PFSK-1 (cell line): Measurements from ENCODE around the gene PLEKHG4B.

ENCODE experiments used
- FOXP2 ChIP-seq: optimal IDR thresholded peaks from 2 replicates; pipeline ENCODE3; 2011; ENCODE audit warnings: borderline replicate concordance, control low read depth, inconsistent platforms; ENCODE audit not compliant: insufficient read depth; ENCODE audit errors: extremely low read length, extremely low read depth
- POLR2AphosphoS5 ChIP-seq: IDR thresholded peaks from 2 replicates; pipeline ENCODE4 v1.6.1; 2012; ENCODE audit warnings: low read depth, mild to moderate bottlenecking, control low read depth, low read length, moderate library complexity
- REST ChIP-seq, 2 experiments: IDR thresholded peaks; 2 replicates each; pipeline versions ENCODE4 v1.6.1 to v1.8.0; 2011 to 2012; ENCODE audit warnings: low read depth in 2 of 2, low read length in 2 of 2, control low read depth in 1 of 2, inconsistent platforms in 1 of 2, mild to moderate bottlenecking in 1 of 2, moderate library complexity in 1 of 2; ENCODE audit not compliant: insufficient read depth in 1 of 2
- SIN3A ChIP-seq: IDR thresholded peaks from 2 replicates; pipeline ENCODE4 v1.6.1; 2012; ENCODE audit warnings: mild to moderate bottlenecking, low read length, moderate library complexity, borderline replicate concordance; ENCODE audit not compliant: insufficient read depth
- TAF1 ChIP-seq: IDR thresholded peaks from 2 replicates; pipeline ENCODE4 v1.6.1; 2012; ENCODE audit warnings: low read length, control low read depth, borderline replicate concordance; ENCODE audit not compliant: insufficient read depth

PLEKHG4B gene

GRCh38 chr5:201672-202071, 109.7 kb downstream of the PLEKHG4B start:
- no peak for TF ChIP-seq SIN3A
- no peak for TF ChIP-seq TAF1
- TF ChIP-seq REST (IDR thresholded peaks at IDR 0.05; ENCODE audit: insufficient read depth in 1 of 2, low read depth in 2 of 2, low read length in 2 of 2) = no peak
- TF ChIP-seq FOXP2 = no peak
- TF ChIP-seq POLR2AphosphoS5 = no peak

GRCh38 chr5:203246-203930, 111.4 kb downstream of the PLEKHG4B start:
- TF ChIP-seq TAF1 (no peak), SIN3A (no peak), POLR2AphosphoS5 (no peak)

GRCh38 chr5:204001-204400, 112.0 kb downstream of the PLEKHG4B start:
- TF ChIP-seq POLR2AphosphoS5 (no peak), SIN3A (no peak), TAF1 (no peak), FOXP2 (no peak), REST (IDR thresholded peaks at IDR 0.05; ENCODE audit: insufficient read depth in 1 of 2, low read depth in 2 of 2, low read length in 2 of 2) (no peak)

GRCh38 chr5:204462-204861, 112.5 kb downstream of the PLEKHG4B start:
- TF ChIP-seq TAF1 (no peak), SIN3A (no peak), REST (IDR thresholded peaks at IDR 0.05; ENCODE audit: insufficient read depth in 1 of 2, low read depth in 2 of 2, low read length in 2 of 2) (no peak), POLR2AphosphoS5 (no peak), FOXP2 (no peak)

- TF ChIP-seq REST (IDR thresholded peaks at IDR 0.05; ENCODE audit: insufficient read depth in 1 of 2, low read depth in 2 of 2, low read length in 2 of 2) (no peak), FOXP2 (no peak), SIN3A (no peak), POLR2AphosphoS5 (no peak), TAF1 (no peak)
Observed at GRCh38 chr5:204966-205670, 113.2 kb downstream of the PLEKHG4B start.
